ENCODE measurements around the gene TRIM59.

Gene TRIM59

DNA sequence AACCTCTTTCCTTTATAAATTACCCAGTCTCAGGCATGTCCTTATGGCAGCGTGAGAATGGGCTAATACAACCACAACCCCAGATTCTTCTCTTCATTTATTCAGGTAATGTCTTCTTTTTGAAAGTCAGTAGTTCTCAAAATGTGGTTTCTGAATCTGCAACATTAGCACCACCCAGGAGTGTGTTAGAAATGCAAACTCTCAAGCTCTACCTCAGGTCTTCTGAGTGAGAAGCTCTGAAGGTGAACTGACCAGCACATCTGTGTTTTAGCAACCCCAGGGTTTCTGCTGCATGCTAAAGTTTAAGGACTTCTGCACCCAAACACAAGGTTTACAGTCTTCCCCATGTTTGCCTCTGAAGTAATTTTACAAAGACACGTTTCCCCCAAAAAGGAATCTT lies 22.3 kb upstream of the TRIM59 start:
- Histone ChIP-seq H3K36me3 (ENCODE audit: control insufficient read depth in 1 of 2, insufficient read depth in 2 of 2, low read length in 2 of 2) (no peaks in the 10 kb centered on the region), H3K79me2 (ENCODE audit: control insufficient read depth, insufficient read depth, low read length, poor library complexity) (no peaks in the 10 kb centered on the region), H2BK120ac (ENCODE audit: insufficient read depth, low read length, poor library complexity) (no peak overlapping the region), H3K4me3 (ENCODE audit: low read depth, low read length) (no peak overlapping the region), H4K12ac (ENCODE audit: low read depth, low read length) (no peak overlapping the region), H3K27me3 (ENCODE audit: insufficient read depth, low read length) (no peaks in the 10 kb centered on the region), H3K4me1 (ENCODE audit: control insufficient read depth in 1 of 2, insufficient read depth in 2 of 2, low read length in 2 of 2) (no peaks in the 10 kb centered on the region), H3K9ac (ENCODE audit: low read length) (no peak overlapping the region), H2BK12ac (ENCODE audit: low read length) (no peak overlapping the region), H2AFZ (ENCODE audit: insufficient read depth, low read length, poor library complexity) (no peak overlapping the region), H3K4me2 (ENCODE audit: low read length) (no peak overlapping the region), H3K18ac (ENCODE audit: low read length) (no peak overlapping the region), H3K9me3 (ENCODE audit: insufficient read depth, low read depth, low read length) (peaks cover 4% of the 10 kb centered on the region), H2AK5ac (ENCODE audit: low read length) (no peak overlapping the region), H4K91ac (ENCODE audit: low read depth, low read length) (no peak overlapping the region), H3K79me1 (ENCODE audit: low read length) (no peaks in the 10 kb centered on the region), H3K27ac (ENCODE audit: low read depth, low read length) (no peak overlapping the region), H3K4ac (ENCODE audit: low read depth, low read length) (no peak overlapping the region), H4K8ac (ENCODE audit: low read depth, low read length) (no peak overlapping the region), H2BK5ac (ENCODE audit: low read depth, low read length, poor library complexity) (no peak overlapping the region), H3K14ac (ENCODE audit: low read length) (no peak overlapping the region), H3K23ac (ENCODE audit: low read length) (no peak overlapping the region)
- no CpG with 5 or more reads among the region's 2 CpGs for WGBS (ENCODE audit: extremely low coverage, insufficient coverage, insufficient read length)
- no peak for DNase-seq

DNA sequence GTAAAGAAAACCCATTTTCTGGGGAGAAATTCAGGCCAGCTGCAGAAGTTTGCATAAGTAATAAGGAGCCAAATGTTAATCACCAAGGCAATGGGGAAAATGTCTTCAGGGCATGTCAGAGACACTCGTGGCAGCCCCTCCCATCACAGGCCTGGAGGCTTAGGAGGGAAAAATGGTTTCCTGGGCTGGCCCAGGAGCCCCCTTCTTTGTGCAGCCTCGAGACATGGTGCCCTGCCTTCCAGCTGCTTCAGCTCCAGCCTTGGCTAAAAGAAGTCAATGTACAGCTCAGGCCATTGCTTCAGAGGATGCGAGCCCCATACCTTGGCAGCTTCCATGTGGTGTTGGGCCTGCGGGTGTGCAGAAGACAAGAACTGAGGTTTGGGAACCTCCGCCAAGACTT lies 20.6 kb upstream of the TRIM59 start:
- no peaks in the 10 kb centered on the region for H3K27me3 ChIP-seq (ENCODE audit: insufficient read depth, low read length)
- H2AFZ ChIP-seq (ENCODE audit: insufficient read depth, low read length, poor library complexity): no peak overlapping the region
- H3K9ac ChIP-seq (ENCODE audit: low read length): no peak overlapping the region
- H4K91ac ChIP-seq (ENCODE audit: low read depth, low read length): no peak overlapping the region
- H3K23ac ChIP-seq (ENCODE audit: low read length): no peak overlapping the region
- no peak overlapping the region for H3K18ac ChIP-seq (ENCODE audit: low read length)
- H2BK12ac ChIP-seq (ENCODE audit: low read length): no peak overlapping the region
- peaks cover 4% of the 10 kb centered on the region for H3K9me3 ChIP-seq (ENCODE audit: insufficient read depth, low read depth, low read length)
- H3K4ac ChIP-seq (ENCODE audit: low read depth, low read length): no peak overlapping the region
- H3K4me1 ChIP-seq (ENCODE audit: control insufficient read depth in 1 of 2, insufficient read depth in 2 of 2, low read length in 2 of 2): no peaks in the 10 kb centered on the region
- H3K79me2 ChIP-seq (ENCODE audit: control insufficient read depth, insufficient read depth, low read length, poor library complexity): no peaks in the 10 kb centered on the region
- H2BK5ac ChIP-seq (ENCODE audit: low read depth, low read length, poor library complexity): no peak overlapping the region
- no peaks in the 10 kb centered on the region for H3K36me3 ChIP-seq (ENCODE audit: control insufficient read depth in 1 of 2, insufficient read depth in 2 of 2, low read length in 2 of 2)
- H3K79me1 ChIP-seq (ENCODE audit: low read length): no peaks in the 10 kb centered on the region
- no peak overlapping the region for H4K8ac ChIP-seq (ENCODE audit: low read depth, low read length)
- H4K12ac ChIP-seq (ENCODE audit: low read depth, low read length): no peak overlapping the region
- H3K4me3 ChIP-seq (ENCODE audit: low read depth, low read length): no peak overlapping the region
- DNase-seq: no peak
- no peak overlapping the region for H3K4me2 ChIP-seq (ENCODE audit: low read length)
- no peak overlapping the region for H2AK5ac ChIP-seq (ENCODE audit: low read length)
- H2BK120ac ChIP-seq (ENCODE audit: insufficient read depth, low read length, poor library complexity): no peak overlapping the region
- no peak overlapping the region for H3K27ac ChIP-seq (ENCODE audit: low read depth, low read length)
- no CpG with 5 or more reads among the region's 5 CpGs for WGBS (ENCODE audit: extremely low coverage, insufficient coverage, insufficient read length)
- H3K14ac ChIP-seq (ENCODE audit: low read length): no peak overlapping the region

DNA sequence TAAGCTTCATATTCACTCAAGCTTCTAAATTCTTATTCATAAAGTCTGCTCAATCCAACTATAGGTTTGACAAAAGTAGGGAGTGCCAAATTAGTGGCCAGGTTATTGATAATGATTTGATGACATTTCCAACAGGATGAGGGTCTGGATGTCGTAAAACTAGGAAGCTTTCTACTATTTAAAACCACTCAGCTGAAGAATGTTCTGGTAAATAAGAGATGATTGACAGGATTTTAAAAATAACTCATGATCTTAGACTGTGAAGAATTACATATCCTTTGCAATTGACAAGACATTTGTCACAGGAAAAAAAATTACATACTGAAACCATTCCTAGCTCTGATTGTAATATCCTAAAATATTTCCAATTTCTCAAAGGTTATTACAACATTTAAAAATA lies 15.4 kb upstream of the TRIM59 start:
- Histone ChIP-seq H3K79me1 (ENCODE audit: low read length) (no peaks in the 10 kb centered on the region), H3K79me2 (ENCODE audit: control insufficient read depth, insufficient read depth, low read length, poor library complexity) (no peaks in the 10 kb centered on the region), H3K4ac (ENCODE audit: low read depth, low read length) (no peak overlapping the region), H4K91ac (ENCODE audit: low read depth, low read length) (no peak overlapping the region), H3K4me1 (ENCODE audit: control insufficient read depth in 1 of 2, insufficient read depth in 2 of 2, low read length in 2 of 2) (no peaks in the 10 kb centered on the region), H4K8ac (ENCODE audit: low read depth, low read length) (no peak overlapping the region), H3K4me2 (ENCODE audit: low read length) (no peak overlapping the region), H2BK120ac (ENCODE audit: insufficient read depth, low read length, poor library complexity) (no peak overlapping the region), H2BK12ac (ENCODE audit: low read length) (no peak overlapping the region), H3K4me3 (ENCODE audit: low read depth, low read length) (no peak overlapping the region), H3K9ac (ENCODE audit: low read length) (no peak overlapping the region), H2BK5ac (ENCODE audit: low read depth, low read length, poor library complexity) (no peak overlapping the region), H3K18ac (ENCODE audit: low read length) (no peak overlapping the region), H2AFZ (ENCODE audit: insufficient read depth, low read length, poor library complexity) (no peak overlapping the region), H3K14ac (ENCODE audit: low read length) (no peak overlapping the region), H3K9me3 (ENCODE audit: insufficient read depth, low read depth, low read length) (peaks cover 3% of the 10 kb centered on the region), H3K27ac (ENCODE audit: low read depth, low read length) (no peak overlapping the region), H2AK5ac (ENCODE audit: low read length) (no peak overlapping the region), H4K12ac (ENCODE audit: low read depth, low read length) (no peak overlapping the region), H3K23ac (ENCODE audit: low read length) (no peak overlapping the region), H3K36me3 (ENCODE audit: control insufficient read depth in 1 of 2, insufficient read depth in 2 of 2, low read length in 2 of 2) (no peaks in the 10 kb centered on the region), H3K27me3 (ENCODE audit: insufficient read depth, low read length) (no peaks in the 10 kb centered on the region)
- no peak for DNase-seq
- no CpG with 5 or more reads among the region's 1 CpG for WGBS (ENCODE audit: extremely low coverage, insufficient coverage, insufficient read length)

DNA sequence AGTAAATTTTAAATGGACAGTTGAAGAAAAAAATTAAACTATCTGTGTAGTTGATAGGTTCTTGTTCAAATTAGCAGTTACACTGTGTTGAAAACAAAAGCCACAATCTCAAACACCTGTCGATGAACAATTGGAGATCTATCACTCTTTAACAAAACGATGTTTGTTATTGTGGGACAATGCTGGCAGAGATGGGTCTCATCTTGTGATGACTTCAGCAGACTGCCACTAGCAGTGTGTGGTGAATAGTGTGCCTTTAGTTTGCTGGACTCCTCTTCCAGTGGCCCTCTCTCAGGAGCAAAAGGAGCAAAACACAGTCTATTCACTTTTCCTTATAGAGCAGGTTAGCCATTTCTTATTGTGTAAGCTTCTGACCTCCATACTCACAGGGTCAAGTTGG lies 14.7 kb upstream of the TRIM59 start:
- H3K27ac ChIP-seq (ENCODE audit: low read depth, low read length): no peak overlapping the region
- no CpG with 5 or more reads among the region's 2 CpGs for WGBS (ENCODE audit: extremely low coverage, insufficient coverage, insufficient read length)
- H3K4me3 ChIP-seq (ENCODE audit: low read depth, low read length): no peak overlapping the region

More for the DNA sequence above, 14.7 kb upstream of the TRIM59 start:
- H3K14ac ChIP-seq (ENCODE audit: low read length): no peak overlapping the region
- H3K23ac ChIP-seq (ENCODE audit: low read length): no peak overlapping the region
- H3K18ac ChIP-seq (ENCODE audit: low read length): no peak overlapping the region
- no peak overlapping the region for H2AFZ ChIP-seq (ENCODE audit: insufficient read depth, low read length, poor library complexity)
- no peaks in the 10 kb centered on the region for H3K27me3 ChIP-seq (ENCODE audit: insufficient read depth, low read length)
- no peaks in the 10 kb centered on the region for H3K36me3 ChIP-seq (ENCODE audit: control insufficient read depth in 1 of 2, insufficient read depth in 2 of 2, low read length in 2 of 2)
- H3K79me2 ChIP-seq (ENCODE audit: control insufficient read depth, insufficient read depth, low read length, poor library complexity): no peaks in the 10 kb centered on the region
- H3K9me3 ChIP-seq (ENCODE audit: insufficient read depth, low read depth, low read length): peaks cover 3% of the 10 kb centered on the region
- H3K4me1 ChIP-seq (ENCODE audit: control insufficient read depth in 1 of 2, insufficient read depth in 2 of 2, low read length in 2 of 2): no peaks in the 10 kb centered on the region
- no peak overlapping the region for H4K8ac ChIP-seq (ENCODE audit: low read depth, low read length)
- H2BK120ac ChIP-seq (ENCODE audit: insufficient read depth, low read length, poor library complexity): no peak overlapping the region
- DNase-seq: no peak
- no peak overlapping the region for H2BK5ac ChIP-seq (ENCODE audit: low read depth, low read length, poor library complexity)
- H3K9ac ChIP-seq (ENCODE audit: low read length): no peak overlapping the region
- no peak overlapping the region for H4K91ac ChIP-seq (ENCODE audit: low read depth, low read length)
- no peaks in the 10 kb centered on the region for H3K79me1 ChIP-seq (ENCODE audit: low read length)
- no peak overlapping the region for H4K12ac ChIP-seq (ENCODE audit: low read depth, low read length)
- H3K4me2 ChIP-seq (ENCODE audit: low read length): no peak overlapping the region
- H2AK5ac ChIP-seq (ENCODE audit: low read length): no peak overlapping the region
- H3K4ac ChIP-seq (ENCODE audit: low read depth, low read length): no peak overlapping the region
- no peak overlapping the region for H2BK12ac ChIP-seq (ENCODE audit: low read length)

All from trophoblast cell (in vitro differentiated cells and primary cell).